Body of pancreas (tissue), 4 donors: ENCODE measurements around the gene ADAT1. TPM values are rescaled to one million over a fixed set of nuclear protein-coding genes. Genes with fewer than 3 reads are reported as not detected.
A peak's percentile ranks its signal among the peaks of the same experiment; 100 is the strongest.

Experiments used
- ATAC-seq: fragments of 150-250 bp; one replicate; pipeline ENCODE4 v1.9.1; 2016
- DNase-seq, 4 donors: peaks; one replicate each; pipeline ENCODE4 v3.0.0-alpha.2; 2019
- H3K27ac ChIP-seq, 4 donors: fragments of 200-600 bp; sonication (generic); 1 replicate in 3 of 4; 2 replicates in 1 of 4; pipeline versions ENCODE4 v1.5.1 to v1.6.1; 2016 to 2019; ENCODE audit warnings: mild to moderate bottlenecking in 1 of 4, mixed read lengths in 1 of 4, moderate library complexity in 1 of 4
- H3K27me3 ChIP-seq, 2 donors: fragments of 200-600 bp; sonication (generic); one replicate each; pipeline ENCODE4 v1.6.0; 2016; ENCODE audit warnings: mild to moderate bottlenecking in 1 of 2
- H3K36me3 ChIP-seq, 2 donors: fragments of 200-600 bp; sonication (generic); replicated peaks in 1 of 2; 2 replicates each; pipeline ENCODE4 v1.5.1; 2016; ENCODE audit warnings: low read depth in 2 of 2; ENCODE audit not compliant: insufficient read depth in 1 of 2
- H3K4me1 ChIP-seq: fragments of 200-600 bp; sonication (generic); one replicate; pipeline ENCODE4 v1.6.0; 2016
- H3K4me3 ChIP-seq, 2 donors: fragments of 200-600 bp; sonication (generic); 1 replicate in 1 of 2; 2 replicates in 1 of 2; pipeline ENCODE4 v1.5.1; 2016 to 2019
- H3K9me3 ChIP-seq, 3 donors: fragments of 200-600 bp; sonication (generic); 1 replicate in 2 of 3; 2 replicates in 1 of 3; pipeline ENCODE4 v1.5.1; 2016
- POLR2A ChIP-seq, 3 donors: fragments of 450-650 bp; IDR thresholded peaks; one replicate each; pipeline ENCODE4 v1.6.1; 2016; ENCODE audit warnings: antibody characterized with exemption in 3 of 3, mild to moderate bottlenecking in 2 of 3
- WGBS, 2 donors: methylation state at CpG; one replicate each; pipeline ENCODE4 v1.1.5; 2017; 5-methylcytosine and 5-hydroxymethylcytosine counted together
- intact Hi-C: fragments of 100-400 bp; cut with DNase I; formaldehyde crosslinking; loops from one replicate; pipeline ENCODE4 v1.15.1; 2023
- total RNA-seq, 2 donors: library from RNA; depleted of rRNA; stranded (reverse); fragments of >200 nt; gene quantifications; one replicate each; pipeline ENCODE4 v1.1.0, GENCODE V29; 2016
- TF ChIP-seq, protein P1 (sequence below), 7 experiments: fragments of 450-650 bp in 4 of 7; fragments of 200-600 bp in 3 of 7; sonication (generic) in 3 of 7; IDR thresholded peaks; one replicate each; pipeline ENCODE4 v1.5.1; 2016 to 2019; ENCODE audit warnings: antibody characterized with exemption in 7 of 7

Gene ADAT1
- total RNA-seq, 2 donors from 2014 or later: 12.9 to 14.8 TPM

- no peak for TF ChIP-seq POLR2A (IDR thresholded peaks at IDR 0.05)
- TF ChIP-seq, protein P1, sequence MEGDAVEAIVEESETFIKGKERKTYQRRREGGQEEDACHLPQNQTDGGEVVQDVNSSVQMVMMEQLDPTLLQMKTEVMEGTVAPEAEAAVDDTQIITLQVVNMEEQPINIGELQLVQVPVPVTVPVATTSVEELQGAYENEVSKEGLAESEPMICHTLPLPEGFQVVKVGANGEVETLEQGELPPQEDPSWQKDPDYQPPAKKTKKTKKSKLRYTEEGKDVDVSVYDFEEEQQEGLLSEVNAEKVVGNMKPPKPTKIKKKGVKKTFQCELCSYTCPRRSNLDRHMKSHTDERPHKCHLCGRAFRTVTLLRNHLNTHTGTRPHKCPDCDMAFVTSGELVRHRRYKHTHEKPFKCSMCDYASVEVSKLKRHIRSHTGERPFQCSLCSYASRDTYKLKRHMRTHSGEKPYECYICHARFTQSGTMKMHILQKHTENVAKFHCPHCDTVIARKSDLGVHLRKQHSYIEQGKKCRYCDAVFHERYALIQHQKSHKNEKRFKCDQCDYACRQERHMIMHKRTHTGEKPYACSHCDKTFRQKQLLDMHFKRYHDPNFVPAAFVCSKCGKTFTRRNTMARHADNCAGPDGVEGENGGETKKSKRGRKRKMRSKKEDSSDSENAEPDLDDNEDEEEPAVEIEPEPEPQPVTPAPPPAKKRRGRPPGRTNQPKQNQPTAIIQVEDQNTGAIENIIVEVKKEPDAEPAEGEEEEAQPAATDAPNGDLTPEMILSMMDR (IDR thresholded peaks at IDR 0.05): no peak
- Histone ChIP-seq H3K36me3 (no peaks in the 10 kb centered on the region), H3K9me3 (no peaks in the 10 kb centered on the region), H3K4me3 (no peak overlapping the region), H3K27me3 (no peaks in the 10 kb centered on the region), H3K4me1 (peaks cover 6% of the 10 kb centered on the region), H3K27ac (no peak overlapping the region)
- DNase-seq (no peak), ATAC-seq (no peak)
- intact Hi-C loops: no loop called here
- 64 to 71% methylated on average over 10 of the region's 10 CpGs for WGBS, 2 donors
Observed at GRCh38 chr16:75559564-75560372, 63.3 kb downstream of the ADAT1 start.

DNA sequence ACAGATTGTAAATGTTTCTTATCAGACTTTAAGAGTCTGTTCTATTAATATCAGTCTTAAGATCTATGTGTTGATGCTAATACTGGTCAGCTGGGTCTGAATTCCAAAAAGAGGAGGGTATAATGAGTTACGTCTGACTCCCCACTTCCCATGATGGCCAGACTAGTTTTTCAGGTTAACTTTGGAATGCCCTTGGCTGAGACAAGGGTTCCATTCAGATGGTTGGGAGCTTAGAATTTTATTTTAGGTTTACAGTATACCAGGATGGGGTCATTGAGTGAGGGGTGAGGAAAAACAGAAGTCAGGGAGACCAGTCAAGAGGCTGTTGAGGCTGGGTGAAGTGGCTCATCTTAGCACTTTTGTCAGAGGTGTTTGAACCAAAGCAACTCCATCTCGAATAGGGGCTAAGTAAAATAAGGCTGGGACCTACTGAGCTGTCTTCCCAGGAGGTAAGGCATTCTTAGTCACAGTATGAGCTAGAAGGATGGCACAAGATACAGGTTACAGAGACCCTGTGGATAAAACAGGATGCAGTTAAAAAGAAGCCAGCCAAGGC lies 64.2 kb downstream of the ADAT1 start:
- DNase-seq: no peak
- Histone ChIP-seq H3K4me3 (no peak overlapping the region), H3K4me1 (peaks cover 6% of the 10 kb centered on the region), H3K27ac (no peak overlapping the region), H3K9me3 (no peaks in the 10 kb centered on the region), H3K27me3 (no peaks in the 10 kb centered on the region), H3K36me3 (no peaks in the 10 kb centered on the region)
- intact Hi-C loops: no loop called here
- WGBS, 2 donors: 52 to 70% methylated on average over 2 of the region's 2 CpGs
- ATAC-seq: no peak
- TF ChIP-seq, protein P1 (IDR thresholded peaks at IDR 0.05): no peak

GRCh38 chr16:75556431-75556950 lies 66.6 kb downstream of the ADAT1 start:
- intact Hi-C loops: no loop called here
- Histone ChIP-seq H3K36me3 (no peaks in the 10 kb centered on the region), H3K4me1 (peaks cover 6% of the 10 kb centered on the region), H3K27me3 (no peaks in the 10 kb centered on the region), H3K9me3 (no peaks in the 10 kb centered on the region), H3K27ac (peak overlapping the region; percentile 35 to 80 (median 64)), H3K4me3 (peak overlapping the region in 1 of 2 donors; percentile 74)
- TF ChIP-seq POLR2A (IDR thresholded peaks at IDR 0.05): no peak
- TF ChIP-seq, protein P1 (IDR thresholded peaks at IDR 0.05): no peak
- DNase-seq (no peak), ATAC-seq (peak; percentile 2)
- WGBS, 2 donors: 33 to 45% methylated on average over 16 of the region's 16 CpGs

GRCh38 chr16:75555707-75556430 lies 67.2 kb downstream of the ADAT1 start, which contains the start of gene TMEM231:
Gene TMEM231, minus strand, starts transcription at chr16:75556252. Its CDS starts 43 bp downstream, at chr16:75556209.
- TF ChIP-seq, protein P1 (IDR thresholded peaks at IDR 0.05): peak in 1 of 7 experiments; percentile 4
- peak in 2 of 3 donors; percentile 56 to 62 for TF ChIP-seq POLR2A (IDR thresholded peaks at IDR 0.05)
- Histone ChIP-seq H3K9me3 (no peaks in the 10 kb centered on the region), H3K36me3 (no peaks in the 10 kb centered on the region), H3K27me3 (no peaks in the 10 kb centered on the region), H3K4me3 (peak within 1 kb of the TSS; percentile 37 to 74), H3K4me1 (peaks cover 6% of the 10 kb centered on the region), H3K27ac (peak within 1 kb of the TSS; percentile 35 to 80 (median 64))
- ATAC-seq: peak; percentile 97
- DNase-seq: peak; percentile 96 to 98 (median 98)
- 0% methylated on average over 75 of the region's 75 CpGs; no CpG with 5 or more reads in 1 of the 2 donors for WGBS, 2 donors
- intact Hi-C loops: no loop called here
